T-helper 17 cell (primary cell): ENCODE results near the gene TSPAN1. TPM values are rescaled to one million over a fixed set of nuclear protein-coding genes. Genes with fewer than 3 reads are reported as not detected.
"Not testable (repeated sequence)": the region's sequence is repeated elsewhere in the genome, so short reads cannot be mapped to it uniquely, and the experiment has no call there.

ENCODE experiments used
- ATAC-seq: fragments of 150-1000 bp; cut with Tn5 transposase; 2 replicates; pipeline ENCODE4 v1.10.0; 2021; ENCODE audit warnings: mild to moderate bottlenecking, moderate library complexity
- DNase-seq, 3 donors: peaks; one replicate each; pipeline versions ENCODE4 v3.0.0 to v3.0.0-alpha.2; 2020 to 2021
- H3K9me3 ChIP-seq: one replicate; pipeline ENCODE4 v1.7.0; 2013; ENCODE audit warnings: low read length, mild to moderate bottlenecking; ENCODE audit not compliant: control insufficient read depth, poor library complexity, severe bottlenecking
- H3K27ac Mint-ChIP-seq: one replicate; pipeline ENCODE4 v1.8.0; 2022; ENCODE audit warnings: mild to moderate bottlenecking, moderate library complexity, mixed read lengths
- H3K27me3 Mint-ChIP-seq: one replicate; pipeline ENCODE4 v1.8.0; 2022; ENCODE audit warnings: mixed read lengths
- H3K36me3 Mint-ChIP-seq: one replicate; pipeline ENCODE4 v1.8.0; 2022; ENCODE audit warnings: low read depth, mixed read lengths
- H3K4me1 Mint-ChIP-seq: one replicate; pipeline ENCODE4 v1.8.0; 2022; ENCODE audit warnings: mild to moderate bottlenecking, mixed read lengths
- H3K4me3 Mint-ChIP-seq: one replicate; pipeline ENCODE4 v1.8.0; 2022; ENCODE audit warnings: mild to moderate bottlenecking, moderate library complexity, mixed read lengths
- total RNA-seq, 4 donors: library from RNA in 2 of 4; stranded (reverse) in 2 of 4; gene quantifications; one replicate each; pipeline ENCODE4 v1.2.3 and lab custom pipeline; 2022 to 2026

Gene TSPAN1
- total RNA-seq, 2 donors from 2014 or later, result not detected

DNA sequence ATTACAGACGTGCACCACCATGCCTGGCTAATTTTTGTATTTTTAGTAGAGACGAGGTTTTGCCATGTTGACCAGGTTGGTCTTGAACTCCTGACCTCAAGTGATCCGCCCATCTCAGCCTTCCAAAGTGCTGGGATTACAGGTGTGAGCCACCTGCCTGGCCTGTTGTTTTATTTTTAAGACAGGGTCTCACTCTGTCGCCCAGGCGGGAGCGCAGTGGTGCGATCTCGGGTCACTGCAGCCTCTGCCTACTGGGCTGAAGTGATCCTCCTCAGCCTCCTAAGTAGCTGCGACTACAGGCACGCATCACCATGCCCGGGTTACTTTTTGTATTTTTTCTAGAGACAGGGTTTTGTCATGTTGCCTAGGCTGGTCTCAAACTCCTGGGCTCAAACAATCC is 48.2 kb downstream of the TSPAN1 start:
- H3K9me3 ChIP-seq, H3K27me3 Mint-ChIP-seq, DNase-seq, ATAC-seq, H3K36me3 Mint-ChIP-seq, H3K4me3 Mint-ChIP-seq, H3K4me1 Mint-ChIP-seq: not testable (repeated sequence)
- H3K27ac Mint-ChIP-seq, result peak overlapping the region; percentile 19

- H3K4me1 Mint-ChIP-seq, result peaks cover 4% of the 10 kb centered on the region
- no peaks in the 10 kb centered on the region for H3K9me3 ChIP-seq
- H3K27ac Mint-ChIP-seq, result no peak overlapping the region
- H3K4me3 Mint-ChIP-seq, result no peak overlapping the region
- DNase-seq (peak in 1 of 3 donors; percentile 31), ATAC-seq (peak; percentile 94)
- no peaks in the 10 kb centered on the region for H3K36me3 Mint-ChIP-seq
- peaks cover 6% of the 10 kb centered on the region for H3K27me3 Mint-ChIP-seq
These were observed 48.6 kb downstream of the TSPAN1 start for GRCh38 chr1:46223472-46223943.

- DNase-seq (no peak), ATAC-seq (no peak)
- no peak overlapping the region for H3K4me3 Mint-ChIP-seq
- no peaks in the 10 kb centered on the region for H3K27me3 Mint-ChIP-seq
- no peaks in the 10 kb centered on the region for H3K36me3 Mint-ChIP-seq
- no peak overlapping the region for H3K27ac Mint-ChIP-seq
- peaks cover 4% of the 10 kb centered on the region for H3K4me1 Mint-ChIP-seq
- H3K9me3 ChIP-seq, result no peaks in the 10 kb centered on the region
These were observed 50.1 kb downstream of the TSPAN1 start for GRCh38 chr1:46224966-46225365.

- not testable (repeated sequence) for H3K9me3 ChIP-seq, H3K36me3 Mint-ChIP-seq, ATAC-seq, H3K27me3 Mint-ChIP-seq, H3K4me1 Mint-ChIP-seq, H3K4me3 Mint-ChIP-seq, DNase-seq, H3K27ac Mint-ChIP-seq
These were observed 56.3 kb downstream of the TSPAN1 start for GRCh38 chr1:46231231-46231630.

Other genes starting within 250 kb of the TSPAN1 start
- under 1 TPM; 0.32 to 0.47 TPM for gene PIK3R3, start 42.5 kb upstream of the TSPAN1 start, total RNA-seq
- not detected for gene P3R3URF, start 1.4 kb downstream of the TSPAN1 start, total RNA-seq
- 10 to 100 TPM; 33.8 to 39.3 TPM for gene POMGNT1, start 23.3 kb downstream of the TSPAN1 start, total RNA-seq
- not detected for gene LURAP1, start 28.2 kb downstream of the TSPAN1 start, total RNA-seq
- gene RAD54L, start 72.7 kb downstream of the TSPAN1 start, total RNA-seq, result under 1 TPM; 0.72 to 0.73 TPM
- gene LRRC41, start 128.5 kb downstream of the TSPAN1 start, total RNA-seq, result 10 to 100 TPM; 30.0 to 30.1 TPM
- 100 to 1,000 TPM in 1 of 2 donors, 10 to 100 TPM in 1; 91.0 to 123 TPM for gene UQCRH, start 128.6 kb downstream of the TSPAN1 start, total RNA-seq
- gene NSUN4, start 165.7 kb downstream of the TSPAN1 start, total RNA-seq, result 10 to 100 TPM; 30.5 to 40.0 TPM
- 1 to 10 TPM; 6.5 to 9.4 TPM for gene FAAH, start 219.2 kb downstream of the TSPAN1 start, total RNA-seq